Adipose tissue (tissue), 3 donors: ENCODE measurements around the gene UPK3A. TPM values are rescaled to one million over a fixed set of nuclear protein-coding genes. Genes with fewer than 3 reads are reported as not detected.

Experiments used
- H3K27ac ChIP-seq: one replicate; pipeline ENCODE4 v1.5.1; 2013; ENCODE audit warnings: low read depth, low read length
- WGBS, 3 donors: extraction: QIAGEN DNeasy Blood & Tissue Kit; methylation state at CpG; one replicate each; pipeline ENCODE4 v1.1.7; 2013; 5-methylcytosine and 5-hydroxymethylcytosine counted together
- polyA plus RNA-seq, 3 donors: library from polyadenylated mRNA; stranded (reverse); fragments of 200-250 nt; gene quantifications; one replicate each; pipeline ENCODE4 v1.2.3, GENCODE V29; 2013
- donor health status: healthy with polysubstance abuse.
- donor health status: Bipolar disorder and iron deficiency.
- donor health status: healthy.

The UPK3A gene
- not detected for polyA plus RNA-seq

- H3K27ac ChIP-seq = no peak within 1 kb of the TSS
- WGBS, 3 donors = 5 to 7% (median 7%) methylated on average over 41 to 46 of the region's 46 CpGs
Observed at GRCh38 chr22:45284705-45285262, at the start of gene UPK3A. UPK3A (plus strand) TSS chr22:45284949; CDS start chr22:45285014, 65 bp downstream.

GRCh38 chr22:45235101-45235777 lies 49.5 kb upstream of the UPK3A start:
- H3K27ac ChIP-seq = no peak overlapping the region
- WGBS, 3 donors = 47 to 80% (median 53%) methylated on average over 23 of the region's 23 CpGs

DNA sequence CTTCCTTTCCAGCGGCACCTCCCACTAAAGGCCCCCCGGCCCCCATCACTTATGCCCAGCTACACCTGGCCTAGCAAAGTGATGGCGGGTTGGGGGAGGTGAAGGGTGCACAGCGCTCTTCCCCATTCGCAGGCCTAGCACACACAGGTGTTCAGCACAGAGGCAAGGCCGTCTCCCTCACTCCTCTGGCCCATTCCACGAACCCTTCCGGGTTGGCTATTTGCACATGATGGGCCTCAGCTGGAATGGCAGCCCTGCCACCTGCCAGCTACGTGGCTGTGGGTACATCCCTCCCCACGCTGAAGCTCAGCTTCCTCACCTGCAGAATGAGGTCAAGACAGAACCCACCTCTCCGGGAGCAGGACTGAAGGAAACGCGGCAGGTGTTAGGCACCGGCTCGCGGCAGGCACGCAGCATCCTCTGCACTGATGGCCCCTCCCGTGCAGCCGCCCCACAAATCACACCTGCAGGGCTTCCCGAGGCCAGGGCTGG lies 48.9 kb upstream of the UPK3A start:
- WGBS, 3 donors = 41 to 85% (median 84%) methylated on average over 20 of the region's 20 CpGs

DNA sequence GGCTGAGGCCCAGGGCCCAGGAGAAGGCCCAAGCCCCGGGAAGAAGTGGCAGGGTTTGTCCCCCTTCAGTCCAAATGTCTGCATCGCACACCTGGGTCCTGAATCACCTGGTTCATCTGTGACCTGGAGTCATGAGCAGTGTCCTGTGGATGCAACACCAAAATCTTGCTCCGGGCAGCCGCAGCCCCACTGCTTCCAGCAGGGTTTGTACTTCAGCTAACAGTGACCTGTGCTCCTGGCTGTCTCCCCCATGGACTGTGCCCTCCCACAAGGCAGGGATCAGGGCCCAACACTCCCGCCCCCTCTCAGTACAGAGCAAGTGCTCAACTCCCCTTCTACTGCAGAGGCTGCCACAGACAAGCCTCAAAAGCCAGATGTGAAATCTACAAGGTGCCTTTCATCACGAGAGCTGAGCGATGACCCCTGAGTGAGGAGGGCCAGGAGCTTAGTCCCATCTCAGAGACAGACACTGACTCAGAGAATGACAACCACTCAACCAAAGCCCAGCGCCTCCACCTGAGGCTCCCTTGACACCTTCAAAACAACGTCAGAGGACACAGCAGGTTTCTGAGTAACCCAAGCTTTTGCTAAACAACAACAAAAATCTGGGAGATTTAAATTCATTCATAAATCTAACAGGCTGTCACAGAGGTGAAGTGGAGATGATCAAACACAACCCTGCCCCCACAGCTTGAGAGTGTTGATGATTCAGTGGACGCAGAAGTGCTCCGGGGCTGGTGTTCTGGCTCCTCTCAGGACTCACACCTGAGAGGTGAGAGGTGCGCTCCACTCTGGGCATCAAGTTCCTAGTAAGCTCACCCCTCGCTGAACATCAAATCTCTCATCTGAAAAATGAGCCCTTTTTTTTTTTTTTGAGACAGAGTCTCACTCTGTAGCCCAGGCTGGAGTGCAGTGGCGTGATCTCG lies 47.4 kb upstream of the UPK3A start:
- no peak overlapping the region for H3K27ac ChIP-seq
- 91 to 94% (median 93%) methylated on average over 15 of the region's 15 CpGs for WGBS, 3 donors

More for the DNA sequence above, 48.9 kb upstream of the UPK3A start:
- H3K27ac ChIP-seq = no peak overlapping the region

GRCh38 chr22:45238076-45238956 lies 46.4 kb upstream of the UPK3A start:
- H3K27ac ChIP-seq = no peak overlapping the region
- WGBS, 3 donors = 90 to 92% (median 91%) methylated on average over 18 of the region's 18 CpGs

GRCh38 chr22:45238957-45239680 lies 45.6 kb upstream of the UPK3A start:
- H3K27ac ChIP-seq = no peak overlapping the region
- 74 to 78% (median 74%) methylated on average over 6 of the region's 6 CpGs for WGBS, 3 donors

DNA sequence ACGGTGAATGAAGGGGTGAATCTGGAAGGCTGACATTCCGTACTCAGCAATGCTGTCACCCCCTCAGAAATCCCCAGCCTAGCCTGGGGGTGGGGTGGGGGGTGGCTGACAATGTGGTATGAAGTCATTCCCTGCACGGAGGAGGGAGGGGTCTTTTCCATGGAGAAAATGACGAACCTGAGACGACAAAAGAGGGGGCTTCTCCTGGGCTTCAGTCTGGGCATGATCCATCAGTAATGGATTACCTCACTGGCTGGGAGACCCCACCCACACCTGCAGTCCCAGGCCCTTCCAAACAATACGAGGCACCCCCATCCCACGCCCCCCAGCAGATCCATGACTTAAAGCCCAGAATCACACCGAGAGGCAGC lies 45.1 kb upstream of the UPK3A start:
- H3K27ac ChIP-seq = no peak overlapping the region
- 25 to 57% (median 31%) methylated on average over 8 of the region's 8 CpGs for WGBS, 3 donors

- no peak overlapping the region for H3K27ac ChIP-seq
- 1 to 3% (median 1%) methylated on average over 53 to 72 of the region's 73 CpGs for WGBS, 3 donors
Observed at GRCh38 chr22:45240104-45240809, 44.5 kb upstream of the UPK3A start.

DNA sequence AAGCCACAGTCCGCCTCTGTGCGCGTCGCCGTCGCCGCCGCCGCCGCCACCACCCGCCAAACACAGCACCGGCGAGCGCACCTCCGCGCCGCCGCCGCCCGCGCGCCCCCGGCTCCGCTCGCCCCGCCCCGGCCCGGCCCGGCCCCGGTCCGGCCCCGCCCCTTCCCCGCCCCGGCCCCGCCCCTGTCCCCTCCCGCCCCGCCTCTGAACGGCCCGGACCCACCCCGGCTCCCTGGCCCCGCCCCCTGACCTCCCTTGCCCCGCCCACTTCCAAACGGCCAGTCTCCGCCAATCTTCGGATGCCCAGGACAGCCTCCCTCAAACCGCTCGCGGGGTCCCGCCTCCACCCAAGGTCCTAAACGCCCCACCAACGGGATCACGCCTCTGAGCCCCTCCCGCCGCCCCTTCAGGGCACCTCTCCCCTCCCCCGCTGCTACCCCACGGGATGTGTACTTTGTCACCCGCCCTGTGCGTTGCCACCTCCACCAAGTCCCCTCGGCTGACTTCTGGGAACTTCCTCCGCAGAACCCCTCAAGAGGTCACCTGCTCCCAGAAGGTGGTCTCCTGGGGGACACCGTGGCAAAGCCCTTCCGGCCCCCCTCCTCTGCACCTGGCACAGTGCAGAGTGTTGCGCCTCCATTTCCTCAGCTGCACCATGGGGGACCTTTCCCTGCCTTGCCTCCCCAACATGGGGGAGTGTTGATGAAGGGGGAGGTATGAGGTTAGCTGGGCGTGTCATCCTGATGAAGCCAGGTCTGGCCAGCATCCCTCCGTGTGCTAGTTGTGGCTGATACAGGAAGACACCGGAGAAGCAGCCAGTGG lies 43.7 kb upstream of the UPK3A start, which contains the start of gene KIAA0930:
KIAA0930 (minus strand) TSS at position 85 of the 822 bp plus-strand sequence. CDS start 191 bp downstream, outside the sequence.
- H3K27ac ChIP-seq = no peak within 1 kb of the TSS
- 6 to 16% (median 9%) methylated on average over 31 to 48 of the region's 66 CpGs for WGBS, 3 donors

GRCh38 chr22:45242778-45243191 lies 42.0 kb upstream of the UPK3A start:
- no peak overlapping the region for H3K27ac ChIP-seq
- WGBS, 3 donors = 43 to 52% (median 45%) methylated on average over 7 of the region's 7 CpGs

- H3K27ac ChIP-seq = no peak overlapping the region
- 51 to 79% (median 62%) methylated on average over 4 of the region's 4 CpGs for WGBS, 3 donors
Observed at GRCh38 chr22:45244916-45245315, 39.8 kb upstream of the UPK3A start.

GRCh38 chr22:45246060-45246985 lies 38.4 kb upstream of the UPK3A start:
- H3K27ac ChIP-seq = no peak overlapping the region
- 21 to 69% (median 62%) methylated on average over 13 of the region's 13 CpGs for WGBS, 3 donors

DNA sequence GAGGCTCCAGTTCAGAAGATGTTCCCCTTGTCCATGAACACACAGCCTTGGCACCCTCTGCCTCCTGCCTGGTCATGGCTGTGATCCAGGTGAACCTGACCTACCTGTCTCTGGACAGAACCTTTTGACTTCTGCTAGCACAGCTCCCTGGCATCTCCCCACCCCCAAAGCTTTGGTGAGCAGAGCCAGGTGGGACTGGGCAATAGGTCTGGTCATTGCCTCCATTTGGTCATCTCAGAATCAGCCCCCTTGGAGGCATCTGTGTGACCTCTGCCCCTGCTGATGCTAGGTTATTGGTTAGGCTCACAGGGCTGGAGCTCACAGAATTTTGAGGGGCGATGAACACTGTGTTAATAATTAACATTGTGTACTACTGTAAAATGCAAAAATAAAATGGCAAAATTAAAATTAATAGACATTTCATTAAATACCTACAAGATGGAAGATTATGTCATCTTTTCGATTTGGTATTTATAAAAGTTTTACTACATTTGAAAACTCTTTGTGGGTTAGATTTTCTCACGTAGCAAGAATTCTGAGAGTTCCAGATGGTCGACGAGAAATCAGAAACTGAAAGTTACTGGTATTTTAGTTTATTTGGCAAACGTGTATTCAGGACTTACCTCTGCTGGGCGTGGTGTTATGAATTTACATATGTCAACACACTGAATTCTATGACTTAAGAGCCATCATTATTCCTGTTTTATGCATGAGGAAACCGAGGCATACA lies 35.8 kb upstream of the UPK3A start:
- H3K27ac ChIP-seq = no peak overlapping the region
- WGBS, 3 donors = 68 to 76% (median 75%) methylated on average over 8 of the region's 8 CpGs

DNA sequence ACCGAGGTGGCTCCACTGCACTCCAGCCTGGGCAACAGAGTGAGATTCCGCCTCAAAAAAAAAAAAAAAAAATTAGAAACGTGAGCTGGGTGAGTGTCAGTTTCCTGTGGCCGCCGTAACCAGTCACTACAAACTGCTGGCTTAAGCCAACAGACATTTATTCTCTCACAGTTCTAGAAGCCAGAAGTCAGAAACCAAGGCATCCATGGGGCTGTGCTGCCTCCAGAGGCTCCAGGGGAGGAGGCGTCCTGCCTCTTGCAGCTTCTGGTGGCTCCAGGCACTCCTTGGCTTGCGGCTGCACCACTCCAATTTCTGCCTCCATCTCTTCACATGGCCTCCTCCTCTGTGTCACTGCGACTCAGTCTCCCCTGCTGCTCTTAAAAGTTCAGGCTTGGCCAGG lies 32.9 kb upstream of the UPK3A start:
- WGBS, 3 donors = 68 to 85% (median 82%) methylated on average over 8 of the region's 8 CpGs
- H3K27ac ChIP-seq = no peak overlapping the region
